Heart left ventricle (tissue), 16 donors: ENCODE data around the gene CDK2. TPM values are rescaled to one million over a fixed set of nuclear protein-coding genes. Genes with fewer than 3 reads are reported as not detected.
A peak's percentile ranks its signal among the peaks of the same experiment; 100 is the strongest.
"Not testable (repeated sequence)": the region's sequence is repeated elsewhere in the genome, so short reads cannot be mapped to it uniquely, and the experiment has no call there.

Source experiments
- ATAC-seq, 4 donors: fragments of 200-7000 bp; cut with Tn5 transposase; one replicate each; pipeline ENCODE4 v1.9.1; 2020 to 2022; ENCODE audit warnings: moderate library complexity in 4 of 4, mild to moderate bottlenecking in 3 of 4, moderate number of reproducible peaks in 1 of 4
- DNase-seq, 5 donors: peaks; one replicate each; pipeline ENCODE4 v3.0.0-alpha.2; 2020
- H3K27ac ChIP-seq, 12 donors: fragments of 200-600 bp; sonication (generic) in 4 of 12; one replicate each; pipeline versions ENCODE4 v1.5.0 to v1.8.0; 2016 to 2022; ENCODE audit warnings: mild to moderate bottlenecking in 2 of 12
- H3K27me3 ChIP-seq, 9 donors: fragments of 200-600 bp; sonication (generic) in 2 of 9; one replicate each; pipeline versions ENCODE4 v1.5.1 to v1.8.0; 2016 to 2022; ENCODE audit warnings: mild to moderate bottlenecking in 3 of 9
- H3K36me3 ChIP-seq, 9 donors: fragments of 200-600 bp; sonication (generic) in 2 of 9; one replicate each; pipeline versions ENCODE4 v1.5.0 to v1.8.0; 2018 to 2022; ENCODE audit warnings: mild to moderate bottlenecking in 2 of 9
- H3K4me1 ChIP-seq, 12 donors: fragments of 200-600 bp; sonication (generic) in 4 of 12; one replicate each; pipeline versions ENCODE4 v1.5.0 to v1.8.0; 2016 to 2022; ENCODE audit warnings: mild to moderate bottlenecking in 3 of 12
- H3K4me3 ChIP-seq, 12 donors: fragments of 200-600 bp; sonication (generic) in 4 of 12; one replicate each; pipeline versions ENCODE4 v1.5.0 to v1.8.0; 2017 to 2022; ENCODE audit warnings: mild to moderate bottlenecking in 9 of 12, moderate library complexity in 4 of 12
- H3K9me3 ChIP-seq, 12 donors: fragments of 200-600 bp; sonication (generic) in 4 of 12; one replicate each; pipeline versions ENCODE4 v1.5.0 to v1.8.0; 2016 to 2022; ENCODE audit warnings: mild to moderate bottlenecking in 1 of 12
- CTCF ChIP-seq, 12 donors: fragments of 200-600 bp; sonication (generic) in 4 of 12; IDR thresholded peaks; one replicate each; pipeline versions ENCODE4 v1.5.0 to v1.8.0; 2018 to 2022; ENCODE audit warnings: antibody characterized with exemption in 12 of 12, mild to moderate bottlenecking in 5 of 12
- POLR2A ChIP-seq, 2 donors: fragments of 450-650 bp; IDR thresholded peaks; one replicate each; pipeline ENCODE4 v1.6.1; 2017; ENCODE audit warnings: antibody characterized with exemption in 2 of 2, mild to moderate bottlenecking in 2 of 2, moderate library complexity in 2 of 2
- WGBS, 4 donors: extraction: QIAGEN DNeasy Blood & Tissue Kit in 2 of 4; methylation state at CpG; one replicate each; pipeline versions ENCODE4 v1.1.5 to v1.1.7; 2013 to 2018; 5-methylcytosine and 5-hydroxymethylcytosine counted together
- intact Hi-C, 10 donors: fragments of 100-400 bp; cut with DNase I; formaldehyde crosslinking; loops; one replicate each; pipeline versions ENCODE4 v1.11.1 to v1.14.2; 2022
- polyA plus RNA-seq, 2 donors: library from polyadenylated mRNA; stranded (reverse); fragments of 200-250 nt; gene quantifications; one replicate each; pipeline ENCODE4 v1.2.3, GENCODE V29; 2013
- total RNA-seq, 9 donors: library from RNA; depleted of rRNA in 2 of 9; stranded (reverse); fragments of >200 nt in 2 of 9; fragmentation: NEBNext Ultra II Directional in 3 of 9; extraction: Animal tissue kit (Norgen Biotek cat#: 25700) in 3 of 9; gene quantifications; one replicate each; pipeline versions ENCODE4 v1.1.0 to v1.2.4, GENCODE V29; 2016 to 2023
- donor health status: ischemic (EF 13 %, LVEDD 7.1; RV severe dilation, severe dysfunction).
- donor health status: healthy with polysubstance abuse.
- donor health status: DM: no; HTN: yes; CAD: no.
- donor health status: DM: no; HTN: no; CAD: no.
- donor health status: ischemic (EF 25% LVEDD 6.9; RV normal size, moderate dysfunction).
- donor health status: ischemic (EF 25% LVEDD 5.7; RV mildly dilated, moderate dysfunction).
- donor health status: healthy.
- donor health status: DM: yes; HTN: yes; CAD: no.
- donor health status: ischemic (EF 35%, LVEDD 5.7; RV mildly dilated, moderate dysfunction).
- donor health status: nonischemic (EF 11% LVEDD 7.7; RV severe dilation, severe dysfunction).
- donor health status: DM: yes; HTN: yes; CAD: no.
- donor health status: PGD.
- donor health status: ischemic (EF 29% LVEDD 5.4; RV normal size, mild dysfunction).
- donor health status: nonischemic (EF 23%, LVEDD 6.1; RV moderate dilation, normal function).

CDK2 gene
- total and polyA plus RNA-seq, 11 donors, result 3.7 to 23.5 (median 11.3) TPM

- Histone ChIP-seq H3K27ac (no peak overlapping the region), H3K9me3 (no peaks in the 10 kb centered on the region), H3K4me3 (no peak overlapping the region), H3K4me1 (peaks cover 0 to 16% (median 8%) of the 10 kb centered on the region in 12 donors), H3K36me3 (peaks cover 0 to 37% (median 27%) of the 10 kb centered on the region in 9 donors), H3K27me3 (no peaks in the 10 kb centered on the region)
- DNase-seq (no peak), ATAC-seq (no peak)
- TF ChIP-seq POLR2A (IDR thresholded peaks at IDR 0.05) (no peak), CTCF (IDR thresholded peaks at IDR 0.05) (no peak)
- WGBS, 4 donors, result 84 to 88% (median 87%) methylated on average over 7 of the region's 7 CpGs
- intact Hi-C loops, result loop anchor here in 1 of 10 donors (10.0 kb wide), 1 partner anchor 103 kb away; the partner anchor contains the start of gene PA2G4
These were observed 35.0 kb downstream of the CDK2 start for GRCh38 chr12:56001487-56002100.

GRCh38 chr12:56003376-56003775, 36.7 kb downstream of the CDK2 start:
- H3K36me3 ChIP-seq, result peaks cover 0 to 37% (median 27%) of the 10 kb centered on the region in 9 donors
- not testable (repeated sequence) for H3K4me3 ChIP-seq, ATAC-seq, H3K27me3 ChIP-seq, DNase-seq, H3K9me3 ChIP-seq, H3K27ac ChIP-seq
- intact Hi-C loops, result loop anchor here in 1 of 10 donors (10.0 kb wide), 1 partner anchor 101 kb away; the partner anchor contains the start of gene PA2G4
- WGBS, 4 donors, result 80 to 91% (median 85%) methylated on average over 5 of the region's 5 CpGs
- H3K4me1 ChIP-seq, result peaks cover 0 to 15% (median 7%) of the 10 kb centered on the region in 12 donors

GRCh38 chr12:56004211-56004610, 37.6 kb downstream of the CDK2 start:
- TF ChIP-seq CTCF (IDR thresholded peaks at IDR 0.05) (no peak), POLR2A (IDR thresholded peaks at IDR 0.05) (no peak)
- Histone ChIP-seq H3K4me3 (no peak overlapping the region), H3K27me3 (no peaks in the 10 kb centered on the region), H3K9me3 (no peaks in the 10 kb centered on the region), H3K4me1 (peaks cover 0 to 15% (median 7%) of the 10 kb centered on the region in 12 donors), H3K36me3 (peaks cover 0 to 37% (median 27%) of the 10 kb centered on the region in 9 donors), H3K27ac (no peak overlapping the region)
- DNase-seq (no peak), ATAC-seq (no peak)
- intact Hi-C loops, result loop anchor here in 1 of 10 donors (10.0 kb wide), 1 partner anchor 101 kb away; the partner anchor contains the start of gene PA2G4
- 88 to 93% (median 92%) methylated on average over 5 to 10 of the region's 10 CpGs for WGBS, 4 donors

GRCh38 chr12:56007564-56008559, 41.2 kb downstream of the CDK2 start:
- Histone ChIP-seq H3K4me1 (peaks cover 0 to 15% (median 7%) of the 10 kb centered on the region in 12 donors), H3K9me3 (no peaks in the 10 kb centered on the region), H3K36me3 (peaks cover 0 to 26% (median 15%) of the 10 kb centered on the region in 9 donors), H3K4me3 (peak overlapping the region; percentile 70 to 100 (median 92)), H3K27me3 (no peaks in the 10 kb centered on the region), H3K27ac (peak overlapping the region; percentile 30 to 98 (median 94))
- intact Hi-C loops, result loop anchor here in 2 of 10 donors (5.0 to 10.0 kb wide), 2 partner anchors 94 to 97 kb away; partner anchors contain the start of gene PA2G4 (in 2 of the 2)
- DNase-seq, result peak; percentile 57 to 80 (median 64)
- peak; percentile 54 to 86 (median 75) for ATAC-seq
- peak in 1 of 12 donors; percentile 5 for TF ChIP-seq CTCF (IDR thresholded peaks at IDR 0.05)
- no peak for TF ChIP-seq POLR2A (IDR thresholded peaks at IDR 0.05)
- WGBS, 4 donors, result 1 to 4% (median 2%) methylated on average over 29 to 44 of the region's 44 CpGs
